Aorta (tissue), 5 donors: Measurements from ENCODE around the gene MAP3K5. TPM values are rescaled to one million over a fixed set of nuclear protein-coding genes. Genes with fewer than 3 reads are reported as not detected.
"Not testable (repeated sequence)": the region's sequence is repeated elsewhere in the genome, so short reads cannot be mapped to it uniquely, and the experiment has no call there.

Source experiments
- ATAC-seq: fragments of 200-7000 bp; cut with Tn5 transposase; one replicate; pipeline ENCODE4 v1.9.1; 2022; ENCODE audit warnings: moderate library complexity; ENCODE audit not compliant: low FRiP score
- DNase-seq, 2 donors: peaks; one replicate each; pipeline ENCODE4 v3.0.0-alpha.2; 2020
- H3K27ac ChIP-seq, 2 donors: one replicate each; pipeline ENCODE4 v1.5.1; 2013; ENCODE audit warnings: low read length in 2 of 2, mild to moderate bottlenecking in 2 of 2, moderate library complexity in 2 of 2, control low read depth in 1 of 2, inconsistent platforms in 1 of 2, low read depth in 1 of 2
- H3K27me3 ChIP-seq, 2 donors: one replicate each; pipeline ENCODE4 v1.6.1; 2013; ENCODE audit warnings: control low read depth in 1 of 2, low read length in 1 of 2, mild to moderate bottlenecking in 1 of 2, moderate library complexity in 1 of 2; ENCODE audit not compliant: insufficient read depth in 2 of 2, control insufficient read depth in 1 of 2
- H3K36me3 ChIP-seq, 2 donors: one replicate each; pipeline ENCODE4 v1.6.1; 2013; ENCODE audit warnings: control low read depth in 1 of 2, low read length in 1 of 2, mild to moderate bottlenecking in 1 of 2; ENCODE audit not compliant: insufficient read depth in 2 of 2, control insufficient read depth in 1 of 2
- H3K4me1 ChIP-seq, 2 donors: one replicate each; pipeline ENCODE4 v1.6.1; 2013; ENCODE audit warnings: low read length in 2 of 2, control low read depth in 1 of 2, mild to moderate bottlenecking in 1 of 2, moderate library complexity in 1 of 2; ENCODE audit not compliant: insufficient read depth in 2 of 2, control insufficient read depth in 1 of 2
- H3K4me3 ChIP-seq, 2 donors: one replicate each; pipeline ENCODE4 v1.5.1; 2013; ENCODE audit warnings: low read length in 2 of 2, control low read depth in 1 of 2, mild to moderate bottlenecking in 1 of 2
- H3K9me3 ChIP-seq: one replicate; pipeline ENCODE4 v1.6.1; 2013; ENCODE audit warnings: mild to moderate bottlenecking, low read length; ENCODE audit not compliant: control insufficient read depth
- WGBS, 2 donors: extraction: QIAGEN DNeasy Blood & Tissue Kit; methylation state at CpG; one replicate each; pipeline ENCODE4 v1.1.7; 2013; 5-methylcytosine and 5-hydroxymethylcytosine counted together
- intact Hi-C, 2 donors: fragments of 100-400 bp; cut with DNase I; formaldehyde crosslinking; loops; one replicate each; pipeline versions ENCODE4 v1.14.2 to v1.15.0; 2022
- polyA plus RNA-seq, 2 donors: library from polyadenylated mRNA; stranded (reverse); fragments of 200-250 nt; gene quantifications; one replicate each; pipeline ENCODE4 v1.2.3, GENCODE V29; 2013
- total RNA-seq, 2 donors: library from RNA; stranded (reverse); fragmentation: NEBNext Ultra II Directional; extraction: Animal tissue kit (Norgen Biotek cat#: 25700); gene quantifications; one replicate each; pipeline ENCODE4 v1.2.1, GENCODE V29; 2021
- donor health status: healthy with polysubstance abuse.
- donor health status: Bipolar disorder and iron deficiency.
- donor health status: DM: no; HTN: no; CAD: no.
- donor health status: DM: no; HTN: no; CAD: no.
- donor health status: DM: yes; HTN: yes; CAD: no.

The MAP3K5 gene
- total and polyA plus RNA-seq, 4 donors, result 16.2 to 48.4 (median 35.7) TPM

GRCh38 chr6:136762022-136762975 lies 30.0 kb downstream of the MAP3K5 start:
- WGBS, 2 donors, result 9 to 16% methylated on average over 3 of the region's 3 CpGs
- Histone ChIP-seq H3K27me3 (no peaks in the 10 kb centered on the region), H3K36me3 (no peaks in the 10 kb centered on the region), H3K4me1 (peaks cover 14 to 15% of the 10 kb centered on the region in 2 donors), H3K27ac (peak overlapping the region; percentile 87 to 94), H3K4me3 (peak overlapping the region in 1 of 2 donors; percentile 21), H3K9me3 (no peaks in the 10 kb centered on the region)
- intact Hi-C loops, result no loop called here
- DNase-seq, result no peak
- ATAC-seq, result peak; percentile 57

- ATAC-seq, result peak; percentile 85
- intact Hi-C loops, result no loop called here
- 1 to 2% methylated on average over 9 of the region's 9 CpGs for WGBS, 2 donors
These were observed 30.9 kb downstream of the MAP3K5 start for GRCh38 chr6:136761227-136761922.

GRCh38 chr6:136760781-136761180 lies 31.5 kb downstream of the MAP3K5 start:
- ATAC-seq, H3K9me3 ChIP-seq, H3K36me3 ChIP-seq, H3K4me3 ChIP-seq, DNase-seq, intact Hi-C loops, H3K27me3 ChIP-seq: not testable (repeated sequence)
- Histone ChIP-seq H3K27ac (peak overlapping the region; percentile 75 to 84), H3K4me1 (peaks cover 18% of the 10 kb centered on the region in 2 donors)
- 49 to 50% methylated on average over 5 of the region's 5 CpGs for WGBS, 2 donors

More at GRCh38 chr6:136761227-136761922, 30.9 kb downstream of the MAP3K5 start:
- H3K4me1 ChIP-seq, result peaks cover 20% of the 10 kb centered on the region in 2 donors
- no peaks in the 10 kb centered on the region for H3K36me3 ChIP-seq
- H3K27me3 ChIP-seq, result no peaks in the 10 kb centered on the region
- DNase-seq, result no peak
- H3K9me3 ChIP-seq, result no peaks in the 10 kb centered on the region
- H3K4me3 ChIP-seq, result peak overlapping the region; percentile 10 to 21
- H3K27ac ChIP-seq, result peak overlapping the region; percentile 53 to 75

- ATAC-seq, result no peak
- H3K4me1 ChIP-seq, result peaks cover 9 to 11% of the 10 kb centered on the region in 2 donors
These were observed 35.1 kb downstream of the MAP3K5 start for GRCh38 chr6:136757150-136757549.

GRCh38 chr6:136754820-136755219 lies 37.5 kb downstream of the MAP3K5 start:
- H3K9me3 ChIP-seq, result no peaks in the 10 kb centered on the region
- H3K27ac ChIP-seq, result no peak overlapping the region
- H3K36me3 ChIP-seq, result peaks cover 0 to 3% of the 10 kb centered on the region in 2 donors
- WGBS, 2 donors, result 90 to 96% methylated on average over 7 of the region's 7 CpGs
- DNase-seq (no peak), ATAC-seq (no peak)
- peaks cover 10 to 12% of the 10 kb centered on the region in 2 donors for H3K4me1 ChIP-seq
- no peaks in the 10 kb centered on the region for H3K27me3 ChIP-seq
- intact Hi-C loops, result loop anchor here in 1 of 2 donors (5.0 kb wide), 1 partner anchor 37 kb away; the partner anchor contains the start of gene MAP3K5
- no peak overlapping the region for H3K4me3 ChIP-seq

More at GRCh38 chr6:136757150-136757549, 35.1 kb downstream of the MAP3K5 start:
- H3K27me3 ChIP-seq, result no peaks in the 10 kb centered on the region
- H3K36me3 ChIP-seq, result peaks cover 0 to 3% of the 10 kb centered on the region in 2 donors
- DNase-seq, result no peak
- 5 to 7% methylated on average over 2 of the region's 2 CpGs for WGBS, 2 donors
- no peak overlapping the region for H3K4me3 ChIP-seq
- intact Hi-C loops, result loop anchor here in 1 of 2 donors (5.0 kb wide), 1 partner anchor 35 kb away; the partner anchor contains the start of gene MAP3K5
- H3K27ac ChIP-seq, result peak overlapping the region in 1 of 2 donors; percentile 83
- no peaks in the 10 kb centered on the region for H3K9me3 ChIP-seq

- 90 to 91% methylated on average over 7 of the region's 7 CpGs for WGBS, 2 donors
- H3K27ac ChIP-seq, result no peak overlapping the region
These were observed 38.7 kb downstream of the MAP3K5 start for GRCh38 chr6:136753624-136754023.

GRCh38 chr6:136752554-136752953 lies 39.7 kb downstream of the MAP3K5 start:
- 83 to 88% methylated on average over 7 of the region's 7 CpGs for WGBS, 2 donors
- intact Hi-C loops, result no loop called here
- peaks cover 0 to 3% of the 10 kb centered on the region in 2 donors for H3K36me3 ChIP-seq
- H3K4me3 ChIP-seq, result no peak overlapping the region
- H3K4me1 ChIP-seq, result peaks cover 10 to 15% of the 10 kb centered on the region in 2 donors
- ATAC-seq (no peak), DNase-seq (no peak)
- H3K9me3 ChIP-seq, result no peaks in the 10 kb centered on the region
- H3K27ac ChIP-seq, result no peak overlapping the region
- no peaks in the 10 kb centered on the region for H3K27me3 ChIP-seq

More at GRCh38 chr6:136753624-136754023, 38.7 kb downstream of the MAP3K5 start:
- Histone ChIP-seq H3K4me3 (no peak overlapping the region), H3K9me3 (no peaks in the 10 kb centered on the region), H3K27me3 (no peaks in the 10 kb centered on the region), H3K36me3 (peaks cover 0 to 3% of the 10 kb centered on the region in 2 donors), H3K4me1 (peaks cover 12 to 15% of the 10 kb centered on the region in 2 donors)
- ATAC-seq (no peak), DNase-seq (no peak)
- intact Hi-C loops, result no loop called here

GRCh38 chr6:136751991-136752390 lies 40.3 kb downstream of the MAP3K5 start:
- no peaks in the 10 kb centered on the region for H3K27me3 ChIP-seq
- 79 to 80% methylated on average over 2 of the region's 2 CpGs for WGBS, 2 donors
- peak overlapping the region in 1 of 2 donors; percentile 18 for H3K27ac ChIP-seq
- H3K9me3 ChIP-seq, result no peaks in the 10 kb centered on the region
- DNase-seq, result no peak
- H3K36me3 ChIP-seq, result peaks cover 0 to 3% of the 10 kb centered on the region in 2 donors
- H3K4me1 ChIP-seq, result peaks cover 10 to 15% of the 10 kb centered on the region in 2 donors
- ATAC-seq, result no peak
- no peak overlapping the region for H3K4me3 ChIP-seq
- intact Hi-C loops, result no loop called here
